ENCODE results near the gene IL1F10.

The IL1F10 gene, protein sequence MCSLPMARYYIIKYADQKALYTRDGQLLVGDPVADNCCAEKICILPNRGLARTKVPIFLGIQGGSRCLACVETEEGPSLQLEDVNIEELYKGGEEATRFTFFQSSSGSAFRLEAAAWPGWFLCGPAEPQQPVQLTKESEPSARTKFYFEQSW

DNA sequence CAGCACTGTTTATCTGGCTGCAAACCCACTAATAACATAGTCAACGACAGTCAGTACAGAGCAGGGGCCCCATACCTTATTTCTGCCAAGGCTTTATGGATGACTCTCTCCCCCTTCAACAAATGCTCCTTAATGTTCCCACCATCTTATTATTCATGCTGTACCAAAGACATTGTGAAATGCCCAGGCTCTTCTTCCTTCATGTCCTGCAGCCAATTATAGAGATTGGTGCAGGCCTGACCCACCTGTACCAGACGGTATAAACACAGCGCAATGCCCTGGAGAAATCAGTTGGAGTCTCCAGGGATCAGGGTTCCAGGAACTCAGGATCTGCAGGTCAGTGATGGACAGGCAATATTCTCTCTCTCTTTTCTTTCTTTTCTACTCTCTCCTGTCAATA is at the start of gene IL1F10:
Gene IL1F10 (plus strand): TSS at position 290 of the 400 bp plus-strand sequence. CDS start 4,769 bp downstream, outside the sequence.
- DNase-seq (ENCODE audit: low spot score), result no peak

DNA sequence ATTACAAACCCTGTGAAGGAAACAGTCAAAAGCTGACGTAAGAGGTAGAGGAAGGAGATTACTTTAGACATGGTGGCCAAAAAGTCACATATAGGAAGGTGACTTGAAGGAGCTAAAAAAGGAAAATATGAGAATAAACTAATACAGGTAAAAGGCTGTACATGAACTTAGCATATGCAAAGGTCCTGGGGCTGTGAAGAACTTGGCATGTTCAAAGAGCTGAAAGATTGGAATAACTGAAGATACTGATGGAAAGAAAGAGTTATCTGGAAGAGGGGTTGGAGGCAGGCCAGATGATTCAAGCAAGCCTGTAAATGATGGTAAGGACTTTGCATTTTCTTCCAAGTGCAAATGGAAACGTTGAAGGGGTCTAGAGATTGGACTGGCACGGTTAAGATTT is 49.3 kb upstream of the IL1F10 start:
- DNase-seq (ENCODE audit: low spot score), result no peak

DNA sequence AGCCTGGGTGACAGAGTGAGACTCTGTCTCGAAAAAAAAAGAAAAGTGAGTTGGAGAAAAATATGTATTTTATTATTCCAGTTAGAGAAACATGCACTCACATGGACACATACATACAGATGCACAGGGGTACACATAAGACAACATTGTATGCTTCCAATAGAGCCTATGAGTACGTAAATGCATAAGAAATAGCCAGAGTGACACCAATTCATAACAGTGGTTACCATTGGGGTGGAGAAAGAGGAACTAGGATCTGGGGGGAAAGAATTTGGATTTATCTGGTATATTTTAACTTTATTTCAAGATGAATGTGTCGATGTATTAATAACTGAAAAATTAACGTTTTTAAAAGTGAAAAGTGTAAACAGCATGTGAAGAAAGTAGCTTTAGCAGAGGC is 46.5 kb upstream of the IL1F10 start:
- DNase-seq (ENCODE audit: low spot score), result no peak

DNA sequence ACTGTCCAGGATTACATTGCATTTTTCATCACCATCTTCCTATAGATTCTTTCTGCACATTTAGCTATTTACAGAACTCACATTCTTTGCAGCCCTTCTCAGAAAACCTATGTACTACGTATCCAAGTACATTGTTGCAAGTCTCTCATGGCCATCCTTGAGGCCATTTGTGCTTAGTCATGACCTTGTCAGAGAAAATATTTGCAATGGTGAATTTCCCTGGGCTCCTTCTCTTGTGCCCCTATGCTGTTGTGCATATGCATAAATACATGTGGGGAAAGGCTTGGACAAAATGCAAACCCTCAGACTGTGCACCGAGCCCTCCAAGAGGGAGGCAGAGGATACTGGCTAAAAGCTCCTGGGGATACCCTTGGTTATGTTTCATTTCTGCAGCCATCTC is 43.0 kb upstream of the IL1F10 start:
- DNase-seq (ENCODE audit: low spot score), result no peak

DNA sequence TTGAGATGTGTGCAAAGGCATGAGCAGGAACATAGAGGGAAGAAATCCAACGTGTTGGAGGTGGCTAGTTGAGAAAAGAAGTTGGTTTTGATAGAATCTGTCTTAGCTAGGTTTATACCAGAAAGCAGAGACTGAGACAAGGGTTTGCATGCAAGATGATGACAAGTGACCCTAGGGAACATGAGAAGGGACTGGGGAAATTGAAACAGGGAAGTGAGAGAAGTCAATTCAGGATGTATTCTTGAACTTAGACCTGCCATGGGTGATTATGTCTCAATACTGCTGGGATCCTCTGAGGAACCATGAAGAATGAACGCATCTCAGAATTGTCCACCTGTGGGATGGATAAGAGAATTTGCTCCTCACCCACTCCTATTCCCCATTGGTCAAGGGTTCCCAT is 42.0 kb upstream of the IL1F10 start:
- DNase-seq (ENCODE audit: low spot score), result no peak

DNA sequence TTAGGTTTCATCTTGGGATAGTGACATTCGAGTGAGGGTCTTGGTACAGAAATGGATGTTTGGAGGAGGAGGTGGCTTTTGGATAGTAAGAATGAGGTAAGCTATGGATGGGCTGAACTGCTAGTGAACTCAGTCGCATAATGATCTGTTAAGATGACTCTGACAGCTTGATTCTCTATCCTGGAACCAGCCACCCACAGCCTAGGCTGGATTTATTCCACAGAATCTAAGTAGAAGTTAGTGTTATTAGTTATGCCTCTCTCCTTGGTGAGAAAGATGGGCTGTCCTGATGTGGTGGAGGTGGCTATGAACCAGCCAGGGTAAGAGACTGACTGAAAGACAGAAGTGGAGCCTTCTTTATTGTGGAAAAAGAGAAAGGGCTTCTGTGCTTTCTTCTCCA is 40.1 kb upstream of the IL1F10 start:
- DNase-seq (ENCODE audit: low spot score), result no peak

DNA sequence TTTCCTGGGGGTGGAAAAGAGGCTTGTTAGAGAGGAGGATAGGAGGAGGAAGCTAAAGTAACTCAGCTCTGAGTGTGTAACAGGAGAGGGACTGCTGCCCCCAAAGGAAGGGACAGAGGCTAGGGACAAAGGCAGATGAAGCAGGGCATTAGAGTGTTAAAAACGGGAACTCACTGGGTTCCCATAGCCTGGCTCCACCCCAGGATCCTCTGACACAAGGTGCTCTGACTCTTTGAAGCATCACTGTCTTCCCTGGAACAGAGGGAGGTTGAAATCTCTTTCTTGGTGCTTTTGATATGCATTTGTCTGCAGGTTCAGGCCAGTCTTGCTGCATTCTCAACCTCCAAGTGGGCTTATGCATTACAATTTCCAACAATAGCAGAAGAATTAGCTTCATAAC is 39.7 kb upstream of the IL1F10 start:
- DNase-seq (ENCODE audit: low spot score), result no peak

DNA sequence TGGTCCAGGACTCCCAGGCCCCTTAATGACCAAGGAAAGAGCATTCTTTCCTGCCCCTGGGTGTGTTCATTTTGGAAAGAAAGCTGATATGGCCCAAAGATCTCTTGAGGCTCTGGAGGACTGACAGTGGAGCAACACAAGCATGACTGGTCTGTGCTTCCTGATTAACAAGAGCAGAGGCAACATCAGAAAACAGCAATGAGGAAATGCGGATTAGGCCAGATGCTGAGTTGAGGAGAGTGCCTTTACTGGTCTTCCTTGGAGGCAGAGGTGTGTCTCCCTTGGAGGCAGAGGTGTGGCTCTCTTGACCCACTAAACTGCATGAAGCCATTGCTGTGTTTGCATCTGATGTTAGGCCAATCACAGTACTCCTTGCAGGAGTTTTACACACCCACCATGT is 35.0 kb upstream of the IL1F10 start:
- no peak for DNase-seq (ENCODE audit: low spot score)

DNA sequence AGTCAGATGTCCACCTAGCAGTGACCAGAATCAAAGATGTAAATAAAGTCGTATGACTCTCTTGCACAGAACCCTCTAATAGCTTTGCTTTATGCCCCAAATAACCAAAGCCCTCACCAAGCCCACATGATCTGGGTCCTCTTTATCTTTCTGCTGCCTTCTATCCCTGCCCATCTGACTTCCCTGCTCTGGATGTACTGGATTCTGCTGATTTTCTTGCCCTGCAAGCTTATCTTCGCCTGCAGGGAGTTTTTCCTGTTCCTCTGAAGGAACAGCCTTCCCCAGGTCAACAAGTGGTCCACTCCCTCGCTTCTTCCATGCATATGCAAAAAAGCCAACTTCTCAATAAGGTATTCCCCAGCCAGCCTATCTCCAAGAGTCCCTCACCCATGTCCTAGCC is 33.8 kb upstream of the IL1F10 start:
- DNase-seq (ENCODE audit: low spot score), result no peak

DNA sequence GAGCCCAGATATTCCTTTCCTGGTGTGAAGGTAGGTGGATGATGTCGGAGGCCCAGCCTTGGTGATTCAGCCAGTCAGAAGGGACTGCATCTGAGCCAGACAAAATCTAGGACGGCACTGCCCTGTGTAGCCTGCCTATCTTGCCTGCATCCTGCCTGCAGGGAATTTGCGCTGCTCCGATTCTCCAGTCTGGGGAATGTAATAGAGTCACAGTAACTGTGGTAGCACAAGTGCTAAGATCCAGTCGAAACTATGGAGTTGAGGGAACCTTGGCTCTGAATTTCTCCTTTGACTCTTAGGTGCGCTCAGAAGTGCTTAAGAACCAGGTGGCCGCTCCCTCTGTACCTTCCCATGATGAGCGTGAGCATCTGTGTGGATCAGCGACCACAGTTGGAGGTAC is 31.0 kb upstream of the IL1F10 start:
- no peak for DNase-seq (ENCODE audit: low spot score)

DNA sequence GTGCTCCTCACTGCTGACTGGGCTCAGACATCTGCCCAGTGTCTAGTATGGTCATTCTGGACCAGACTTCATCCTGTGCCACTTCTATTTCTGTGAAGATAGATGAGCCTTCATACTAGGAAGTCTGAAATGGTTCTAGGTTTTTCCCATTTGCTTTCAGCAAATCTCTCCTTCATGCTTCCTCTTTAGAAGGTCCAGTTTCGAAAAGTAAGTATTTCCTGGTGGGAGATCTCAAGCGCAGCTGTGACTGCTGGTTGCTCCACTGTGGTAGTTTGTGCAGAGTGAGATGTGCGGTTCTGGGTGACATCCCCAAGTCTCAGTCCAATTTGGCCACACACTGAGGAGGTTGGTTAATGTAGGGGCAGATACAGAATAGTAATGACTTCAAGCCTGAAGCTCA is 29.5 kb upstream of the IL1F10 start:
- no peak for DNase-seq (ENCODE audit: low spot score)

DNA sequence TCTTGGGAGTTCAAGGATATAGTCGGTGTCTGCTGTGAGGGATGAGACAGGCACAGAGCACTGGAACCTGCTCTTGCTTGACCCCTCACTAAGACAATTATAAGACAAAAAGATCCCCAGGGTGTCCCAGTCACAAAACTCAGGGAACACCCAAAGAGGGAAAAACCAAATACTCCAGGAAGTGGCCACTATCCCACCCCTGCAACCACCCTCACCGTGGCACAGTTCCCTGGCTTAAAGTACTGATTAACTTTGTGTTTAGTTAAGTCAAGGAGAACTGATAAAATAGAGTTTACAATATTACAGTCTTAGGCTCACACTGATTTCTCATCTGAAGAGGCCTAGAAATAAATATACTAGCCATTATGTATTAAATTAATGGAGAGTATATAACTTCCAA is 28.6 kb upstream of the IL1F10 start:
- DNase-seq (ENCODE audit: low spot score), result no peak

DNA sequence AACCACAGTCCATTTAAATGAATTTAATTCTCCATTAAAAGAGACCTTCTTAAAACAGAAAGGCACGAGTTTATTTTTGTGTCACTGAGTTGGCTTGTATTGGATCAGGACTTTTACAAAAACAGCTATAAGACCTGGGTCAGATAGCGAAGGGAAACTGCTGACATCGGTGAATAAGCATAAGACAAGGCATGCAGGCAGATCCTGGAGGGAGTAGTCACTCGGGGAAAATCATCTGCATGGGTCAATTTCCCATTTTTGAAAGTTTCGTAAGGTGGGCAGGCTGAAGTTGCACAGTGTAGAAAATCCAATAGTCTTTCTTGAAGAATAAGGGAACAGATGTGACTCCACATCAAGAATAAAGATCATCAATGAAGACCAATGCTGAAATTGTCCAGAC is 28.1 kb upstream of the IL1F10 start:
- no peak for DNase-seq (ENCODE audit: low spot score)

DNA sequence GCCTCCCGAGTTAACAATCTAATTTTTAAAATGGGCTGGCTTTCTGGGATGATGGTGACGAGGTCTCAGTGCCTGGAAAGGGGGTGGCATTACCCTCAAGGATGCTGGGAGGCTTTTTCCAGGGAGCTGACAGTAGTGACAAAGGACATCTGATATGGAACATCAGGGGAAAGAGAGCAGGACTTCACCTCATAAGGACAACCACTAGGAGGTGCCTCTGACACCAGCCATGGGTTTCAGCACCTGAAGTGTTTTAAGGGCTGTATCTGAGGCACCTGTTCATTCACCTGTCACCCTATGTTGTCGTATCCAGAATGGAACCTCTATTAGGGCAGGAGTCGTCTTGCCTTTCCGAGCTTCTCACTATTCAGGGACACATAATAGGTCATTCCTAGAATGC is 25.9 kb upstream of the IL1F10 start:
- DNase-seq (ENCODE audit: low spot score), result no peak

DNA sequence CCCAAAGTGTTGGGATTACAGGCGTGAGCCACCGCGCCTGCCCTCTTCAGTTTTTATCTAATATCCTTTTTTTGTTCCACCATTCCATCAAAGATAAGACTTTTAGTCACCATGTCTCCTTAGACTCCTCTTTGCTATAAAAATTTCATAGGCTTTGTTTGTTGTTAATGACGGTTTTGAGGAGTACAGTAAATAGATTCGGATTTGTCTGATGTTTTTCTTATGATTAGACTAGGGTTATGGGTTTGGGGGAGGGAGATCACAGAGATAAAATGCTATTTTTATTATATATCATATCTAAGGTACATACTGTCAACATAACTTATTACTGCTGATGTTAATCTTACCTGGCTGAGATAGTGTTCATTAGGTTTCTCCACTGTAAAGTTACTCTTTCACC is 21.3 kb upstream of the IL1F10 start:
- DNase-seq (ENCODE audit: low spot score), result no peak

DNA sequence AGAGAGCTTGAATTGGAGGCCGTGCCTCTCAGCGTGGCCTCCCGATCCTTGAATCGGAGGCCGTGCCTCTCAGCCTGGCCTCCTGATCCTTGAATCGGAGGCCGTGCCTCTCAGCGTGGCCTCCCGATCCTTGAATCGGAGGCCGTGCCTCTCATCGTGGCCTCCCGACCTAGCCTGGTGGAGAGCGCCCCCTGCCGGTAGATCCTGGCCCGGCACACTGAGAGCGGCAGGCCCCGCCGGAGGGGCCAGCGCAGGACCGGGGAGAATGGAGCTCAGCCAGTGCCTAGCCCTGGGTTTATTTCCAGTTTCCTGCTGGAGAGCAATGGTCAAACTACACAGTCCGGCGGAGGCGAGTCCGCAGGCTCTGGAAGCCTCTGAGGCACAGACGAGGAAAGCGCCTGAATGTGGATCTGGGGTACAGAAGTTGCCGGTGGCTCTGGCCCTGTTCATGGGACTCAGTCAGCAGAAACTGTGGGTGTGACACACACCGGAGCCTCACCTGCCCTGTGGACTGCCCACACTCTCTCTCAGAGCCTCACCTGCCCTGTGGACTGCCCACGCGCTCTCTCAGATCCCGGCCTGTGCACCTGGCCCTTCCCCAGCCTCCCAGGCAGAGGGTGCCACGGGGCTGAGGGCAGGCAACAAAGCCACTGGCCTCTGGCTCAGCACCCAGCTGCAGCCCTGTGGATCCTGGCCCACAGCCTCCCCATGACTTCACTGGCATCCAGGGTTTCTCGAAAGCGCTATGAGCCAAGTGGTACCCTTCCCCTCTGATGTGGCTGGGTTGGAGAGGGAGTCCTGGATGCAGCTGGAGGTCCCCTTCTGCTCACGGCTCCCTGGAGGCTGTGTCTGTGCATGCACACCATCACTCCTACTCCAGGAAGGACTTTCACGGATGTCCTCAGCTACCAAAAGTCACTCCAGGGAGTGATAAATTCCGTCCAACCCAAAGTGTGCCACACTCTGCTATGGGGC is 16.6 kb upstream of the IL1F10 start:
- DNase-seq (ENCODE audit: low spot score), result no peak

DNA sequence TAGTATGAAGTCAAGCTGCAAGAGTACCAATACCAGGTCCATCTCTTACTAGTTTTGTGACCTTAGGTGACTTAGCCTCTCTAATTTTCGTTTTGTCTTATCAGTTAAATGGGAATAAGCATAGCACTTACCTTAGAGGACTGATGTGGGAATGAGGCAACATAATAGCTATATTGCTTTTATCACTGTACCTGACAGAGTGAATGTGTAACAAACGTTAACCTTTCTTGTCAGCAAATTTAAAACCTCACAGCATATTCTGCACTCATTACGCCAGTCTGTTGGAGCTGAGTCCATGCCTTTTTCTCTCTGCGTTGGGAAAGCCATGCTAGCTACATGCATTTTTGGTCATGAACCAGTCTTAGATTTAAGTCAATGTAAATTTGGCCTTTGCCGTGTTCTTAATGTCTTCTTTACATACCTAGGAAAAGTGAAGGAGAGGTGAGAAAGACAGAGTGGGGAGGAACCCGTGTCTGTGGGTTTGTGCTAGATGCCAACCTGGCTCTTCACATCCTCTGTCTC is 15.3 kb upstream of the IL1F10 start, which contains the start of gene IL36B:
Gene IL36B (minus strand): TSS at position 472 of the 522 bp plus-strand sequence.
- DNase-seq (ENCODE audit: low spot score), result no peak

DNA sequence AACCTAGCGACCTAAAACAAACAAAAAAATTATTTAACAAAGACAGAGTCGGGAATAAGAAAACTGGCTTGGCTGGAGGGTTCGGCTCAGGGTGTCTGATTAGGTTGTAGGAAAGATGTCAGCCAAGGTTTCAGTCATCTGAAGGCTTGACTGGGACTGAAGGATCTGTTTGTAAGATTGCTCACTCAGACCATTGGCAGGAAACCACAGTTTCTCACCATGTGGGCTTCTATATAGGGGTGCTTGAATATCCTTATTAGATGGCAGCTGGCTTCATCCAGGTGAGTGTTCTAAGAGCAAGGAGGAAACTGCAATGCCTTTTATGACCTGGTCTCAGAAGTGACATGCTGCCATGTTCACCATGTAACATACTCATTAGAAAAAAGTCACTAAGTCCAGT is 14.1 kb upstream of the IL1F10 start:
- DNase-seq (ENCODE audit: low spot score), result no peak

DNA sequence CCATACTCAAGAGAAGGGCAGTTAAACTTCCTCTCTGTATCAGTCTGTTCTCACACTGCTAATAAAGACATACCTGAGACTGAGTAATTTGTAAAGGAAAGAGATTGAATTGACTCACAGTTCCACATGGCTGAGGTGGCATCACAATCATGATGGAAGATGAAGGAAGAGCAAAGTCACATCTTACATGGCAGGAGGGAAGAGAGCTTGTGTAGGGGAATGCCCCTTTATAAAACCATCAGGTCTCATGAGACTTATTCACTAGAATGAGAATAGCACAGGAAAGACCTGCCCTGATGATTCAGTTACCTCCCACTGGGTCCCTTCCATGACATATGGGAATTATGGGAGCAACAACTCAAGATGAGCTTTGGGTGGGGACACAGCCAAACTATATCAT is 13.7 kb upstream of the IL1F10 start:
- DNase-seq (ENCODE audit: low spot score), result no peak

DNA sequence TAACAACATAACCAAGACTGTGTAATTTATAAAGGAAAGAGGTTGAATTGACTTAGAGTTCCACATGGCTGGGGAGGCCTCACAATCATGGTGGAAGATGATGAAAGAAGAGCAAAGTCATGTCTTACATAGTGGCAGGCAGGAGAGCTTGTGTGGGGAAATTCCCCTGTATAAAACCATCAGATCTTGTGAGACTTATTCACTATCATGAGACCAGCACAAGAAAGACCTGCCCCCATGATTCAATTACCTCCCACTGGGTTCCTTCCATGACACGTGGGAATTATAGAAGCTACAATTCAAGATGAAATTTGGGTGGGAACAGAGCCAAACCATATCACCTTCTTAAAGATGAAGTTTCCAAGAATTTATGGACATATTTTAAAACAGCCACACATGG is 11.2 kb upstream of the IL1F10 start:
- no peak for DNase-seq (ENCODE audit: low spot score)

DNA sequence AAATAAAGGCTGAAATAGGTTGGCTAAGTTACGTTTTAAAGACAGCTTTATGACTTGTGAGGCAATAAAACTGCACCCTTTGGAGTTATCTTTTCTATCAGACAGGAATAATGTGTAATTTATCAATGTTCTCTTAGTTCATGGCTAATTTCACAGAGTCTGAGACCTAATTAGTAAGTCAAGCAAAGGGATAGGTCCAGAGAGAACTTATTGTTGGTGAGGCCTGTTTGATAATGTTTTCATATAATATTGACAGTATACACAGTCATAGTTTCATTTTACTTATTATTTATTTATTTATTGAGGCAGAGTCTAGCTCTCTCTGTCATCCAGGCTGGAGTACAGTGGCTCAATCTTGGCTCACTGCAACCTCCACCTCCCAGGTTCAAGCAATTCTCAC is 10.7 kb upstream of the IL1F10 start:
- DNase-seq (ENCODE audit: low spot score), result no peak

DNA sequence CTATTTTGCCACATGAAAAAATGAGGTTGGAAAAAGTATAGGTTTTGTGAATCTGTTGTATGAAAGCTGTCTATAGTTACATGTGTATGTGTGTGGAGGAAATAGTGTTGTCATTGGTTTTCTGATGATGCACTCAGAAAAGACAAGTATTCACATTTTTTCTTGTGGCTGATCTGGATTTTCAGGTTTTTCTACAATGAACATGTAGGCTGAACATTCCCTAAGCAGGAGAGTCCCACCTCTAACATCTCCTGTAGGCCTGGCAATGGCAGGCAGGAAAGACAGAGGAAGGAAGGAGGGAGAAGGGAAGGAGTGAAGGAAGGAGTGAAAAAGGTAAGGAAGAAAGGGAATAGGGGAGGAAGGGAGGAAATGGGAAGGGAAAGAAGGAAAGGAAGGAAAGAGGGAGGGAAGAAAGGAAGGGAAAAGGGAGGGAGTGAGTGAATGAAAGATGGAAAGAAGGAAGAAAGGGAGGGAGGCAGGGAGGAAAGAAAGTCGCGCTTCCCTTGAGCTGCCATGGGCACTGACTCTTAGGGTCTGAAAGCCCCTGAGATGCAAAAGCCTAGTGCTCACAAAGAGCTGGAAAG is 9.3 kb upstream of the IL1F10 start:
- DNase-seq (ENCODE audit: low spot score), result no peak

Data from AG08395 (cell line).